GM12875 (cell line): ENCODE measurements around the gene BGN.

Source experiments
- H3K4me3 ChIP-seq: one replicate; pipeline ENCODE4 v1.5.1; 2011; ENCODE audit warnings: low read depth, low read length, control low read depth
- CTCF ChIP-seq: IDR thresholded peaks from 2 replicates; pipeline ENCODE4 v1.5.1; 2011; ENCODE audit warnings: low read depth, mild to moderate bottlenecking, control low read depth, inconsistent platforms, low read length, moderate library complexity, borderline replicate concordance; ENCODE audit not compliant: insufficient read depth

Gene BGN

GRCh38 chrX:153498453-153498852 lies 3.7 kb downstream of the BGN start:
- TF ChIP-seq CTCF, result no peak
- no peak overlapping the region for H3K4me3 ChIP-seq

GRCh38 chrX:153499341-153499740 lies 4.6 kb downstream of the BGN start:
- TF ChIP-seq CTCF, result no peak

GRCh38 chrX:153499876-153500275 lies 5.1 kb downstream of the BGN start:
- no peak for TF ChIP-seq CTCF
- no peak overlapping the region for H3K4me3 ChIP-seq

More at GRCh38 chrX:153499341-153499740, 4.6 kb downstream of the BGN start:
- no peak overlapping the region for H3K4me3 ChIP-seq

GRCh38 chrX:153500676-153501280 lies 6.0 kb downstream of the BGN start:
- TF ChIP-seq CTCF, result no peak
- H3K4me3 ChIP-seq, result no peak overlapping the region

- no peak for TF ChIP-seq CTCF
These were observed 6.8 kb downstream of the BGN start for GRCh38 chrX:153501530-153501929.

GRCh38 chrX:153502131-153502530 lies 7.4 kb downstream of the BGN start:
- no peak for TF ChIP-seq CTCF
- H3K4me3 ChIP-seq, result no peak overlapping the region

More at GRCh38 chrX:153501530-153501929, 6.8 kb downstream of the BGN start:
- no peak overlapping the region for H3K4me3 ChIP-seq

GRCh38 chrX:153502796-153503195 lies 8.0 kb downstream of the BGN start:
- no peak overlapping the region for H3K4me3 ChIP-seq
- no peak for TF ChIP-seq CTCF
